ELF-1 (cell line): ENCODE results near the gene KBTBD12.

ENCODE experiments used
- DNase-seq: peaks from one replicate; pipeline ENCODE4 v3.0.0-alpha.2; 2016; ENCODE audit warnings: low read depth, low spot score

KBTBD12 gene

GRCh38 chr3:127985655-127986225, 70.7 kb downstream of the KBTBD12 start:
- no peak for DNase-seq

GRCh38 chr3:127986803-127987202, 71.8 kb downstream of the KBTBD12 start:
- no peak for DNase-seq

GRCh38 chr3:127987309-127987995, 72.4 kb downstream of the KBTBD12 start:
- no peak for DNase-seq

- no peak for DNase-seq
Observed at GRCh38 chr3:127988770-127989557, 73.9 kb downstream of the KBTBD12 start.

- no peak for DNase-seq
Observed at GRCh38 chr3:127990051-127990450, 75.0 kb downstream of the KBTBD12 start.

- DNase-seq: no peak
Observed at GRCh38 chr3:127990461-127990860, 75.4 kb downstream of the KBTBD12 start.

GRCh38 chr3:127991251-127991650, 76.2 kb downstream of the KBTBD12 start:
- DNase-seq: no peak

- no peak for DNase-seq
Observed at GRCh38 chr3:127991681-127992080, 76.6 kb downstream of the KBTBD12 start.

GRCh38 chr3:127992127-127992526, 77.1 kb downstream of the KBTBD12 start:
- no peak for DNase-seq

GRCh38 chr3:127994011-127994410, 79.0 kb downstream of the KBTBD12 start:
- DNase-seq: no peak

GRCh38 chr3:127997016-127997415, 82.0 kb downstream of the KBTBD12 start:
- DNase-seq: no peak

- DNase-seq: no peak
Observed at GRCh38 chr3:127997961-127998360, 82.9 kb downstream of the KBTBD12 start.

GRCh38 chr3:127998596-127998995, 83.6 kb downstream of the KBTBD12 start:
- no peak for DNase-seq

GRCh38 chr3:127999509-128000106, 84.6 kb downstream of the KBTBD12 start:
- no peak for DNase-seq

- DNase-seq: no peak
Observed at GRCh38 chr3:128001576-128001975, 86.5 kb downstream of the KBTBD12 start.

GRCh38 chr3:128004661-128005060, 89.6 kb downstream of the KBTBD12 start:
- no peak for DNase-seq

GRCh38 chr3:128006061-128007032, 91.3 kb downstream of the KBTBD12 start:
- DNase-seq: peak; percentile 86

- DNase-seq: no peak
Observed at GRCh38 chr3:128007033-128007424, 92.0 kb downstream of the KBTBD12 start.

- no peak for DNase-seq
Observed at GRCh38 chr3:128009952-128010846, 95.2 kb downstream of the KBTBD12 start.

- peak; percentile 95 for DNase-seq
Observed at GRCh38 chr3:128011140-128011539, 96.1 kb downstream of the KBTBD12 start.
